Stimulated activated CD4-positive, alpha-beta T cell treated with anti-CD3 and anti-CD28 coated beads, TNF-alpha, amount 100 ng/mL, for 1 hour (primary cell): Measurements from ENCODE around the gene ORC4.
A peak's percentile ranks its signal among the peaks of the same experiment; 100 is the strongest.
"Not testable (repeated sequence)": the region's sequence is repeated elsewhere in the genome, so short reads cannot be mapped to it uniquely, and the experiment has no call there.

Experiments used
- DNase-seq, 3 donors: peaks; one replicate each; pipeline ENCODE4 v3.0.0-alpha.2; 2020; ENCODE audit warnings: low read depth in 3 of 3, low spot score in 1 of 3

Gene ORC4

DNA sequence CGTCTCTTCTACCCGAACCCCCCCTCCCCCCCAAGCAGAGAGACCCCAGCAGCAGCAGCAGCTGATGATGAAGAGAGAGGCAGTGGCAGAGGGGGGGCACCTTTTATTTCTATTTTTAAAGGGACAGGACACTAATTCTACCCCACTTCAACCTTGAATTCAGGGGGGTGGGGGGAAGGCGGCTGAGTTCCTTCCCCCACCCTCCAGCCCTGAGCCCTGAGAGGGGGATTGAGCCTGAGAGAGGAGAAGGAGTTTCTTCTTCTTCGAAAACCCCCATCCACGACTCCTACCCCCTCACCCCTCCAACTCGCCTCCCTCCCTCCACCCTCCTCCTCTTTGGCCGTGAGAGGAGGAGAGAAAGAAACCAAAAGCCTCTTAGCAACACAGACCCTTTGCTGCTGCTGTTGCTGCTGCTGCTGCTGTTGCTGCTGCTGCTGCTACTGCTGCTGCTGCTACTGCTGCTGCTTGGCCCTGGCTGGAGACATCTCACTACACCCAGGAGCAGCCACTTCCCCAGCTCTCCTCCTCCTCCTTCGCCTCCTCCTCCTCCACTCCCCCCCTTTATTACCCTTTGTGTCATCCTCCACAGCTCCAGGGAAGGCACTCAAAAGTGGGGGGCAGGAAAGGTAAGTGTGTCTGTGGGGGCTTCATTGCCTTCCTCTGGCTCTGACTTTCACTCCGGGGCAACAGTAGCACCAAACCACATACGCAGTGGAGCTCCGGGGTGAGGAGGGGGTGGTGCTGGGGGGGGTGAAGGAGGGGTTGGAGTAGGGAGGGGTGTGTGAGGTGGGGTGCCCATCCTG lies 723 bp upstream of the ORC4 start, which contains the start of gene MBD5:
Gene MBD5, plus strand, starts transcription at position 33 of the 803 bp plus-strand sequence.
- peak; percentile 21 to 41 (median 24) for DNase-seq

DNA sequence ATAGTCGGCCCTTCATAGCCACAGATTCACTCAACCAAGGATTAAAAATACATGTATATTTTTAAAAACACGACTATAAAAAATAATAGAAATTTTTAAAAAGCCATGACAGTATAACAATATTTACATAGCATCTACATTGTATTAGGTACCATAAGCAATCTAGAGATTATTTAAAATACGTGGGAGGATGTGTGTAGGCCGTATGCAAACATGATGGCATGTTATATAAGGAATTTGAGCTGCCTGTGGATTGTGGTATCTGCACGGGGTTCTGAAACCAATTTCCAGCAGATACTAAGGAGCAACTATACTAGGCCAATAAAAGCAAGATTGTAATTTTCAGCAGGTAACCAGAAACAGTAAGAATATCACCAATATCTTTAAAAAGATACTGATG lies 5.9 kb downstream of the ORC4 start:
- no peak for DNase-seq

DNA sequence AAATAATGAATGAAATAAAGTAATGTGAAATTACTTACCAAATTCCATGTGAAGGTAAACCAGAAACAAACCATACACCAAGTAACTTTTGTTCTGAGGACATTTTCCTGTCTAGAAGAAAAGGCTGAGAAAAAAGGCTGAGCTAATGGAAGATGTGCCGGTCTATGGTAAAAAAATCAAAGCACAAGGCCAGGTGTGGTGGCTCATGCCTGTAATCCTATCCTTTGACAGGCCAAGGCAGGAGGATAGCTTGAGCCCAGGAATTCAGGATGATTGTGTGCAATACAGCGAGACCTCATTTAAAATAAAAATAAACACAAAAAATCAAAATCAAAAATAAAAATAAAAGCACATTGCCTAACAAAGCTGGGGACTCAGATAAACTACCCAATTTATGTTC lies 6.7 kb downstream of the ORC4 start:
- DNase-seq, result no peak

DNA sequence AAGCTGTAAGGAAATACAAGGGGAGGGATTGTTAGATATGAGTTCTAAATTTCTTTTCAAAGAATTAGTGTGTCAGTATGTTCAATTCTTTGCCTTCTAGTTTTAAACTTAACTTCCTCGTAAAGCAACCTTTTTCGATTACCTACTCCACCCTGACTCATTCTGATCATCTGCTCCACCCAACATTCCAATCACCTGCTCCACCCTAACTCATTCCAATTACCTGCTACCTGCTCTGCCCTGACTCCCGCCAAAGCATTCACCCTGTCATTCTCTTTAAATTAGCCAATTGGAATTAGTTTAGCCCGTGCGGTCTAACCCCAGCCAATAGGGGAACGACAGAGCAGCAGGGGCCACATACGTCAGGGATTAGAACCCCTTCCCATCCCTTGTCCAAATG lies 12.1 kb downstream of the ORC4 start:
- not testable (repeated sequence) for DNase-seq

DNA sequence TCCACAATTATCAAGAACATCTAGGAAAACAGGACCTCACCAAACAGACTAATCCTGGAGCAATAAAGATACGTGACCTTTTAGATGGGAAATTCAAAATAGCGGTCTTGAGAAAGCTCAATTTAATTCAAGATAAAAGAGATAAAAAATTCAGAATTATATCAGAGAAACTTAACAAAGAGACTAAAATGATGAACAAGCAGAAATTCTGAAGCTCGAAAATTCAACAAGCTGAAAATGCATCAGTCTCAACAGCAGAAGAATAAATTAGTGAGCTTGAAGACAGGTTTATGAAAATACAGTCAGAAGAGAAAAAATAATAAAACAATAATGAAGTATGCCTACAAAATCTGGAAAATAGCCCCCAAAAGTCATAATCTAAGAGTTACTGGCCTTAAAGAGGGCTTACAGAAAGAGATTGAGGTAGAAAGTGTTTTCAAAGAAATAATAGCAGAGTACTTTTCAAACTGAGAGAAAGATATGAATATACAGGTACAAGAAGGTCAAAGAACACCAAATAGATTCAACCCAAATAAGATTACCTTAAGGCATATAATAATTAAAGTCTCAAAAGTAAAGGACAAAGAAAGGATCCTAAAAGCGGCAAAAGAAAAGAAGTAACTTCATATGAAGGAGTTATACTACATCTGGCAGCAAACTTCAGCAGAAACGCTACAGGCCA lies 13.2 kb downstream of the ORC4 start:
- DNase-seq, result no peak

DNA sequence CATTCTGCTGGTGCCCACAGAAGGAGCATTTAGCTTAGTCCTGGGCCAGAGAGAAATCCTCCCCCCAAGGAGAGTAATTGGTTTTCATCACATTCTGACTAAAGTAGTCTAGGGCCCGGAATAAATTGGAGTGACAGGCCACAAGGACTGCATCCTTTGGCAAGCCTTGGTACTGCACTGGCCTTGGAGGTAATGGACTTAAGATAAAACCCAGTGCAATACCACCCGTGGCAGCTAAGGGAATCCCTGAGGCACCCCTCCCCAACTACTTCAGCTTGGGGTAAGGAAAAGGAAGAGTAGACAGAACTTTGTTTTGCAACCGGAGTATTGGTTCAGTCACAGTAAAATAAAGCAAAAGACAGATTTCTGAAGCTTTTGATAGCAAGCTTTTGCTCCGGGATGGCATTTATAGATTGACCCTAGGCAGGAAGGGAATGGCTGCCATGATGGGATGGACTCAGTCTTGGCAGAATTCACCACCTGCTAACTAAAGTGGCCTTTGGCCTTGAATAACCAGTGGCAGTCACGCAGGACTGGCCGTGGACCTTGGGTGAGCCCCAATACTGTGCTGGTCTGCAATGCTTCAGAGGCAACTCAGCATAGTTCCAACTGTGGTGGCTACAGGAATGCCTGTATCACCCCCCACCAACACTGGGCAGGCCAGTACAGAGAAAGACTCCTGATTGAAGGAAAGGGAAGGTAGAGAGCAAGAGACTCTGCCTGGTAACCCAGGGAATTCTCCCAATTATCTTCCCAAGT lies 14.1 kb downstream of the ORC4 start:
- no peak for DNase-seq

DNA sequence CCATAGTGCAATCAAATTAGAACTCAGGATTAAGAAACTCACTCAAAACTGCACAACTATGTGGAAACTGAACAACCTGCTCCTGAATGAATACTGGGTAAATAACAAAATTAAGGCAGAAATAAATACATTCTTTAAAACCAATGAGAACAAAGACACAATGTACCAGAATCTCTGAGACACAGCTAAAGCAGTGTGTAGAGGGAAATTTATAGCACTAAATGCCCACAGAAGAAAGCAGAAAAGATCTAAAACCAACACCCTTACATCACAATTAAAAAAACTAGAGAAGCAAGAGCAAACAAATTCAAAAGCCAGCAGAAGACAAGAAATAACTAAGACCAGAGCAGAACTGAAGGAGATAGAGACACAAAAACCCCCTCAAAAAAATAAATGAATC lies 18.1 kb downstream of the ORC4 start:
- not testable (repeated sequence) for DNase-seq

DNA sequence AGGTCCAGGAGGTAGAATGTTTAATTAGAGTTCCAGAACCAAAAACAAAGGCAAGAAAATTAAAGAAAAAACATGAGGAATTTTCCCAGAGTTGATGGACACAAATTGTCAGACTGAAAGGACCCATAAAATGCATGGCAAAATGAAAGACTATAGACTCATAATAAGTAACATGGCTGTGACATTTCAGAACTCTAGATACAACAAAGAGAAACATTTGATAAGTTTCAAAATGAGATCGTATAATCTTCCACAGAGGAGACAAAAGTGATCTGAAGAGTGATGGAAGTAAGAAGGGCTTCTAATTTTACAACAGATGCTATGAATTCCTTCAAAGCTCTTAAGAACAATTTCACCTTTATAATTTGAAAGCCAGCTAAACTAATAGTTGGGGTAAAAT lies 20.4 kb downstream of the ORC4 start:
- DNase-seq, result no peak

DNA sequence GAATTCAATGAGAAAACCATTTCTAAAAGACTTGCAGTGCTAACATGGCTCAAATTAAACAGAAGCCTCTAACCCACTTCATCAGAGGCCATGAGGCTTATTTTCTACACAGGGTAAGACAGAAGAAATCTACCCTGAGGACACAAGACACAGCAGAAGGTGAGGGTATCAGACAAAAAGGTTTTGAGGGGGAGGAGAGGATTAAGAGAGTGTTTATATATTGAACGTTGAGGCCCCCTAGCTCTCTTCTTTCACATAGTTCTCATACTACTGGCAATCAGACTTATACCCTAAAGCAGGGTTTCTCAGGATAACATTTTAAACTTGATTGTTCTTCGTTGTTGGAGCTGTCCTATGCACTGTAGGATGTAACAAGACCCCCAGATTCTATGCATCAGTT lies 21.4 kb downstream of the ORC4 start:
- DNase-seq, result no peak

DNA sequence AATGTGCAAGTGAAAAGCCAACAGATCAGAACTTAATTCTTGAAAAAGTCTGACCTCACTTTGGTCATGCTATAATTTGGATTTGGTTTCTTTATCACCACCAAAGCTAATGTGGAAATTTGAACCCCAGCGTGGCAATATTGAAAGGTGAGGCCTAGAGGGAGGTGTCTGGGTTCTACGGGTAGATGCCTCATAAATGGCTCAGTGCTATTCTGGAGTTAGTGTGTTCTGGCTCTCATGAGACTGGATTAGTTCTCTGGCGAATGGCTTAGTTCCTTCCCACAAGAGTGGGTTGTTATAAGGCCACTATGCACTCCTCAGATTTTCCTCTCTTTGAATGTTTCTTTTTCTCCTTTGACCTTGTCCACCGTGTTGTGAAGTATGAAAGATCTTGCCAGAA lies 22.3 kb downstream of the ORC4 start:
- DNase-seq, result no peak

DNA sequence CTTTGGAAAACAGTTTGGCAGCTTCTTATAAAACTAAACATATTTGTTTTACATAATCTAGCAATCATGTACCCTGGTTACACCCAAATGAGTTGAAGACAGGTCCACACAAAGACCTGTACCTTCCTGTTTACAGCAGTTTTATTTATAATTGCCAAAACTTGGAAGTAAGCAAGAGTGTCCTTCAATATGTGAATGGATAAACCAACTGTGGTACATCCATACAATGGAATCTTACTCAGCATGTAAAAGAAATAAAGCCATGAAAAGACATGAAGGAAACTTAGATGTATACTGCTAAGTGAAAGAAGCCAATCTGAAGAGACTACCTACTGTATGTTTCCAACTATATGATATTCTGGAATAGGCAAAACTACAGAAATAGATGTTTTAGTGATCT lies 23.7 kb downstream of the ORC4 start:
- DNase-seq, result no peak

DNA sequence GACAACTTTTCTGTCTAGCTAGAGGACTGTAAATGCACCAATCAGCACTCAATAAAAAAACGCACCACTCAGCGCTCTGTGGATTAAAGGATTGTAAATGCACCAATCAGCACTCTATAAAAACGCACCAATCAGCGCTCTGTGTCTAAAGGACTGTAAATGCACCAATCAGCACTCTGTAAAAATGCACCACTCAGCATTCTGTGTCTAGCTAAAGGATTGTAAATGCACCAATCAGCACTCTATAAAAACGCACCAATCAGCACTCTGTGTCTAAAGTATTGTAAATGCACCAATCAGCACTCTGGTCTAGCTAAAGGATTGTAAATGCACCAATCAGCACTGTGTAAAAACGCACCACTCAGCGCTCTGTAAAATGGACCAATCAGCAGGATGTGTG lies 25.6 kb downstream of the ORC4 start:
- DNase-seq, result not testable (repeated sequence)

DNA sequence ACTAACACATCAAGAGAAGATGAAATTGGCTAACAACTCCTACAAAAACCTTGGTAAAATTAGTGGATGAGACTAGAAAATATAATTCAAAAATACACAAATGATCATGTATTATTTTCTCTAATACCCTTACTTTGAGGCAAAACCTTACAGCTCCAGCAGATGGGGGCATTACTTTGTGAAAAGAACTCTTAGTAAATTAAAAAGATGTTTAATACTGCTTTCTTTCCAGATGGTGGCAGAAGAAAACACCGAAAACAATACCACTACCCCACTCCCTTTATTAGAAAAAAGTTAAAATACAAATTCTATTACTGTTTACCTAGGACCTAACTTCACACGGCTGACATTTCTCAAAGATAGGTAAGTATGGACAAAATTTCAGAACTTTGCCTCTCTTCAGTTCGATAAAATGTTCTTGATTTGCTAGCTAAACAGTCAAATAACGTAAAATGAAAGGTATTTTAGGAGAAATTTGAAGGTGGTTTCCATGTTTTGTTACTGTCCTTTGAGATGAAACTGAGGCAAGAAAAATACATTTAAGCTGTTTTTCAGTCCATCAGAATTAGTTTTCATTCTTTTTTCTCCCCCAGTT lies 30.6 kb downstream of the ORC4 start:
- DNase-seq, result no peak

DNA sequence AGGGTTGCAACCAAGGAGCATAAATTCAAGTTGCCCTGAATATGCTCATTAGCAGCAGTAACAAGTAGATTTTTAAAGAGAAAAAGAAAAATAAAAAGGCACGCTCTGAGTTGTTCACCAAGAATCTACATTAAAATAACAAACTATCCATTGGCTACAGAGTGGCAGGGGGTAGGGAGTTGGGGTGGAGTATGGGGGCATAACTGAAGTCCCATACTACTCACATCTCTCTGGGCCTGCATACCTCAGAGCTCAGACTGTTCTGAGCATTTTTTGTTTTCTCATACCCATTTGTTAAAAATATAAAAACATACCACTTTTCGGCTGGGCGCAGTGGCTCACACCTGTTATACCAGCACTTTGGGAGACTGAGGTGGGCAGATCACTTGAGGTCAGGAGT lies 31.4 kb downstream of the ORC4 start:
- no peak for DNase-seq

DNA sequence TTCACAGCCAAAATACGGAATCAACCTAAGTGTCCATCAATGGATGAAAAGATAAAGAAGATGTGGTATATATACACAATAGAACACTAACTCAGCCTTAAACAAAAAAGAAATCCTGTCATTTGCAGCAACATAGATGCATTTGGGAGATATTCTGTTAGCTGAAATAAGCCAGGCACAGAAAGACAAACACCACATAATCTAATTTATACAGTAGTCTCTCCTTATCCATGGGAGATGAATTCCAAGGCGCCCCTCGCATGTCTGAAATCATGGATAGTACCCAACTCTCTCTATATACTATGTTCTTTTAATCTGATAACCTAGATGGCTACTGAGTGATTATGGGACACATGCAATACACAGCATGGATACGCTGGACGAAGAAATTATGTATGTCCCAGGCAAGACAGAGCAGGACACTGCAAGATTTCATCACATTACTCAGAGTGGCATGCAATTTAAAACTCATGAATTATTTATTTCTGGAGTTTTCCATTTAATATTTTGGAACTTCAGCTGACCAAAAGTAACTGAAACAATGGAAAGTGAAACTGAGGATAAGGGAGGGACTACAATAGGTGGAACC lies 39.5 kb downstream of the ORC4 start:
- DNase-seq, result no peak

DNA sequence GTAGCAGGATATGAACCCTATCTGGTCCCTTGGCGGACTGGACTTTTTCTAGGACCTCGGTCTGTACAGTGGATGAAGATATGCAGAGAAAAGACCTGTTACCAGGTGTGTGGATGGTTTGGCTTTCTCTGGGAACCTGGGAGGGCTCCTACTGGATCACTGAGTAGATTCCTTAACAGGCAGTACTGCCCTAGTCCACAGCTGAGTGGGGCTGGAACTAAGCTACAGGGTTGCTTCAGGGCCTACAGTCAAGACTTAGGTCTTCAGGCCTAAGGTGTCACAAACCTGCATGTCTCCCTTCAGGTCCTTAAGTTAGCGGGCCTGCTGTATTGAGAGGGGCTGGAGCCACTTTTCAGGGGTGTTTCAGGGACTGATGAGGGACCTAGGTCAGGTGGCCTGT lies 42.9 kb downstream of the ORC4 start:
- no peak for DNase-seq

DNA sequence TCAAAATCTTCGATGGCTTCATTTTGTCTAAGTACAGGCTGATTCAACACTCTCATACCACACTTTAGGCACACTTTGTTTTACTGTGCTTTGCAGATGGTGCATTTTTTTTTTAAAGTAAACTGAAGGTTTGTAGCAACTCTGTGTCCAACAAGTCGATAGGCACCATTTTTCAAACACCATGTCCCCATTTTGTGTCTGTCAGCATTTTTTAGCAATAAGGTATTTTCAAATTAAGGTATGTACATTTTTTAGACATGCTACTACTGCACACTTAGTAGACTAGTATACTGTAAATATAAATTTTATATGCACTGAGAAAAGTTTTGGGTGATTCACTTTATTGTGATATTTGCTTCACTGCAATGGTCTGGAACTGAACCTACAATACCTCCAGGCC lies 44.4 kb downstream of the ORC4 start:
- no peak for DNase-seq

DNA sequence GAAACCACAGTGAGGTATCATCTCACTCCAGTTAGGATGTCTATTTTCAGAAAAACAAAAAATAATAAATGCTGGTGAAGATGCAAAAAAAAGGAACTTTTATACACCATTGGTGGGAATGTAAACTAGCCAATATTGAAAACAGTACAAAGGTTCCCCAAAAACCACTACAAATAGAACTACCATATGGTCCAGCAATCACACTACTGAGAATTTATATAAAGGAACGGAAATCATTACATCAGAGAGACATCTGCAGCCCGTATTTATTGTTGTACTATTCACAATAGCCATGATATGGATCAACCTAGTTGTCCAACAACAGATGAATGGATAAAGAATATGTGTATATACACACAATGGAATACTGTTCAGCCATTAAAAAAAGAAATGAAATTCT lies 52.0 kb downstream of the ORC4 start:
- DNase-seq, result no peak

DNA sequence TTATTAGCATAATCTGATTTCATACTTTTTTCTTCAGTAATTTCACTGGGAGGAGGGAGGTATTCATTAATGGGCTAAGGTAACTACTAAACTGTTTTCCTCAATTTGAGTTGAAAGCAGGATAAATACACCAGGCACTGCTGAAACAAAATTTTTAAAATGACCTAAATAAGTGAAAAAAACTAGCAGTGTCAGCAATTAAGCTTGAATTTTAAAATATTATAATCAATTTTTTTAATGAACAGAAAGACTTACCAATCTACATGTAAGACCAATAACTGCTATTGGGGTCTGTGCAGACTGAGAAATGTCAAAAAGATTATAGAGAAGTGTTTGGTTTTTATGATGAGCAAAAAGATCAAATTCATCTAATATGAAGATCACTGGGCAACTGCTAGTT lies 68.4 kb downstream of the ORC4 start:
- no peak for DNase-seq

DNA sequence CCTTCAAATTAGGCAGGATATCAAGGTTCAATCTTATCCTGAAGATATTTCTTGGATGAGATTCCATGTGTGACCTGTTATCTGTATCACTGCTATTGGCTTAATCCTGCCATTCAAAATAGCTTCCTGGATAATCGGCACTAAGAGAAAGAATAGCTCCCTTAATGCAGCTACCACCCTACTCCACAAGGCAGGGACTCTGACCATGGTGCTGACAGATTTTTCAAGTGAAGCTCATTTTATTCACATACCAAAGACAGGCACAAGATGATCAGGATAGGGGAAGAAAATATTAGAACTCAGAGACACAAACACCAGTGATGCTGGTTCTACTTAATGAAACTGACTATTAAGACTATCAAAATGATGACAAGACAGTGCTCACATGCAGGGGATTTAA lies 74.9 kb downstream of the ORC4 start:
- DNase-seq, result no peak

DNA sequence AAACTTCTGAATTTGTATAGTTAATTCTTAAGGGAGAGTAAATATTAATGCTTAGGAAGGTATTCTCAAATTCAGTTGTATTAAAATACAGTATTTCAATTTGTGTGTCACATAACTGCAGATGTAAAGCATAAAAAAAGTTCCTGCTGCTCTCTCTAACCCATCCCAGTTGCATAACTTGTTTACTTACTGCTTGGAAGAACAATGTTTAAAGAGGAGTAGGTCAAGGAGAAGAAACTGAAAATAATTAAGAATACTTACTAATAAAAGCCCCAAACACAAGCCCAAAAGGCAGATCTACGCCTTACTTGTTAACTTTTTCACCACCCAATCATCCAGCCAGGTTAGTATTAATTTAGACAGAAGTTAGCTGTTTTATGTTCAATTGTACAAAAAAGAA lies 81.2 kb downstream of the ORC4 start:
- DNase-seq, result no peak
